SIG-M5 treated with dmso at 0.1 percent for 504 hours (cell line): ENCODE results near the gene CYP27A1.
A peak's percentile ranks its signal among the peaks of the same experiment; 100 is the strongest.
"Not testable (repeated sequence)": the region's sequence is repeated elsewhere in the genome, so short reads cannot be mapped to it uniquely, and the experiment has no call there.

Experiments used
- DNase-seq: peaks from one replicate; lab custom pipeline; 2025; ENCODE audit not compliant: unreplicated experiment; lab: John Stamatoyannopoulos, UW

Gene CYP27A1

GRCh38 chr2:218772759-218773158 lies 9.2 kb upstream of the CYP27A1 start:
- not testable (repeated sequence) for DNase-seq

GRCh38 chr2:218773881-218774280 lies 8.1 kb upstream of the CYP27A1 start:
- DNase-seq: no peak

- peak; percentile 30 for DNase-seq
These were observed 5.5 kb upstream of the CYP27A1 start for GRCh38 chr2:218776488-218776887.

- no peak for DNase-seq
These were observed 4.5 kb upstream of the CYP27A1 start for GRCh38 chr2:218777276-218777990.

GRCh38 chr2:218780046-218780445 lies 1.9 kb upstream of the CYP27A1 start:
- no peak for DNase-seq

- DNase-seq: peak; percentile 58
These were observed 876 bp upstream of the CYP27A1 start for GRCh38 chr2:218780851-218781690.

GRCh38 chr2:218782528-218782844 lies 539 bp downstream of the CYP27A1 start:
- no peak for DNase-seq

- DNase-seq: no peak
These were observed 1.7 kb downstream of the CYP27A1 start for GRCh38 chr2:218783688-218784087.

- no peak for DNase-seq
These were observed 3.2 kb downstream of the CYP27A1 start for GRCh38 chr2:218785103-218785502.

- DNase-seq: no peak
These were observed 4.2 kb downstream of the CYP27A1 start for GRCh38 chr2:218786133-218786532.

- no peak for DNase-seq
These were observed 6.7 kb downstream of the CYP27A1 start for GRCh38 chr2:218788529-218789255.

GRCh38 chr2:218792433-218792832 lies 10.5 kb downstream of the CYP27A1 start:
- no peak for DNase-seq

GRCh38 chr2:218796691-218797090 lies 14.7 kb downstream of the CYP27A1 start:
- DNase-seq: no peak

GRCh38 chr2:218798767-218799504 lies 17.0 kb downstream of the CYP27A1 start:
- no peak for DNase-seq

- no peak for DNase-seq
These were observed 18.0 kb downstream of the CYP27A1 start for GRCh38 chr2:218799990-218800389.

GRCh38 chr2:218802386-218802994 lies 20.5 kb downstream of the CYP27A1 start:
- DNase-seq: no peak

- DNase-seq: no peak
These were observed 22.9 kb downstream of the CYP27A1 start for GRCh38 chr2:218804817-218805216.

GRCh38 chr2:218805627-218806026 lies 23.7 kb downstream of the CYP27A1 start:
- peak; percentile 23 for DNase-seq

- peak; percentile 95 for DNase-seq
These were observed 24.5 kb downstream of the CYP27A1 start for GRCh38 chr2:218806346-218806978.

GRCh38 chr2:218807626-218808025 lies 25.7 kb downstream of the CYP27A1 start:
- no peak for DNase-seq
